Glomerular visceral epithelial cell (primary cell): Measurements from ENCODE around the gene GALNT7.

ENCODE experiments used
- DNase-seq: peaks from one replicate; pipeline ENCODE4 v3.0.0-alpha.2; 2016; ENCODE audit errors: extremely low spot score

GALNT7 gene

DNA sequence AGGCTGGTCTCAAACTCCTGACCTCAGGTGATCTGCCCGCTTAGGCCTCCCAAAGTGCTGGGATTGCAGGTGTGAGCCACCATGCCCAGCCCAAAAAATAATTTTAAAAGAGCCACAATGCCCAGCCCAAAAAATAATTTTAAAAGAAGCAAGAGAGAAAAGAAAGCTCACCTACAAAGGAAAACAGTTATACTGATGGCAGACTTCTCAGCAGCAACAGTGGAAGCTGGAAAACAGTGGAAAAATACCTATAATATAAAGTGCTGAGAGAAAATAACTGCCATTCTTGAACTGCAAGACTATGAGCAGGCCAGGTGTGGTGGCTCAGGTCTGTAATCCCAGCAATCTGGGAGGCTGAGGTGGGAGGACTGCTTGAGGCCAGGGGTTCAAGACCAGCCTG, 178.9 kb downstream of the GALNT7 start:
- DNase-seq: no peak

DNA sequence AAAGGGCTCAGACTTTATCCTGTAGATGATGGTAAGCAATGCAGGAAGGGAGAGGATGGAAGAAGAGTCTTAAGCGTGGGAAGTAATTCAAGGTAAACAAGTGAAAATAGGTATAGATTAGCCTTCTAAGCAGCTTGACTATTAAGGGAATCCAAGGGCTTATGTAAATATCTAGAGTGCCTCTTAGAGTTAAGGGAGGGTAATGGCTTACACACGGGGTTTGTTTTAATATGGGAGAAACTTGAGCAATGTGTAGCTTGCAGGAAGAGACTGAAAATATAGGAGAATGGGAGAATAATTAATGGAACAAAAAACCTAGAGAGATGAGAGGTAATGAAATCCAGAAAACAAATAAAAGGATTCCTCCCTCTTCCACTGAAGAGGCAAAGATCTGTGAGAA, 189.3 kb downstream of the GALNT7 start:
- DNase-seq: no peak

DNA sequence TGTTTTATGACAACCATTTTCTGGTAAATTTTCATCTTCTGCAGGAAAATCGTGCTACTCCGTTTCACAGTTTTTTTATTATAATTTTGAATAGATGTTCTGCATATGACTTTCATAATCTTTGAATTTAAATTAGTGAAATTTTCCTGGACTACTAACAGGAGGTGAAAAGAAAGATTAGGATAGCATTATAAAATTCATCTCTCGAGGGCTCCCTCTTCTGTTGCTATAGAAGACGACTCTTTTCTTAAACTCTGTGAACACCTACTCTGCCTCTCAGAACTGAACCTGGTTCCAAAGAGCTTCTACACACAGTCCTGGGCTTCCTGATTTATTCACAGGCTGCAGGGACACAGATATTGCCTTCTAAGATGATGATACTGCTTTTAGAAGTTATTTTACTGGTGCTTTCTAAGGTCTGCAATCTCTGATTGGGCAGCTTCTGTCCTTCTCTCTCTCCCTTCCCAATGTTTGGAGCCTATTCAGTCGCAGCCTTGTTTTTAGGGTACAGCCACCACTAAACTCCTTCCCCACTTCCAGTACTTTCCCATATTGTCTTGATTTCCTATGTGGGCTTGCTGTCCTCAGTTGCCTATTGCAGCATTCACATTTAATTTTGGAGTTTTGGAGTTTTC, 192.1 kb downstream of the GALNT7 start:
- peak; percentile 16 for DNase-seq

DNA sequence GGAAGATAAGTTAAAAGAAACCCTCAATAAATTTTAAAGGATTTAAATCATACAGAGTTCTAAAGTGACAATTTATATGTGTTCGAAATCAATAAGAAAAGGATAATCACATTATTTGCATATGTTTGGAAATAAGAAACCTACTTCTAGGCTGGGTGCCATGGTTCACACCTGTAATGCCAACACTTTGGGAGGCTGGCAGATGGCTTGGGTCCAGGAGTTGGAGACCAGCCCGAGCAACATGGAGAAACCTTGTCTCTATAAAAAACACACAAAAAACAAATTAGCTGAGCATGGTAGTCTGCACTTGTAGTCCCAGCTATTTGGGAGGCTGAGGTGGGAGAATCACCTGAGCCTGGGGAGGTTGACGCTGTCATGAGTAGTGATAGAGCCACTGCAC, 194.1 kb downstream of the GALNT7 start:
- DNase-seq: no peak

DNA sequence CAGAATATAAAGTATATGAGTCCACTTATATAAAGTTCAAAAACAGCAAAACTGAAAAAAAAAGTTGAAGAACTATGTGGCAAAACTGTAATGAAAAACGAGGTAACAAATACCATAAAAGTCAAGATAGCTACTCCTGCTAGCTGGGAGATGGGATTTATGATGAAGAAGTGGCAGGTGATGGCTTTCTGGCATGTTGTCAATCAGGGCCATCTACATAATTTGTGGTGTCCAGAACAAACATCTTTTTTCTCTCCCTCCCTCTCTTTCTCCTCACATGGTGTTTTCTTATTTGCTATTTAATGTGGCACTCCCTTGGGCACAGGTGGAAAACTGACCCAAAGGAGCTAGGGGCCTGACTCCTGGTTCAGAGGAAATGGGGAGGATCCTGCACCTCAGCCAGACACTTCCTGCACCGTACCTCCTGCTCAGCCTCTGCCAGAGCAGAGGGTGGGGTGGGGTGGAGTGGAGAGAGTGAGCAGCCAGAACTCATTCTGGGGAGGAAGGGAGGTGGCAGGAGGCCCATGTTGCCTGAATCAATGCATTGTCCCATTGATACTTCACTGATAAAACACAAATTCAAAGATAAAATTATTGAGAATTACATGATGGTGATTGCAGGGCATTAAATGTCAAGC, 196.9 kb downstream of the GALNT7 start:
- no peak for DNase-seq

DNA sequence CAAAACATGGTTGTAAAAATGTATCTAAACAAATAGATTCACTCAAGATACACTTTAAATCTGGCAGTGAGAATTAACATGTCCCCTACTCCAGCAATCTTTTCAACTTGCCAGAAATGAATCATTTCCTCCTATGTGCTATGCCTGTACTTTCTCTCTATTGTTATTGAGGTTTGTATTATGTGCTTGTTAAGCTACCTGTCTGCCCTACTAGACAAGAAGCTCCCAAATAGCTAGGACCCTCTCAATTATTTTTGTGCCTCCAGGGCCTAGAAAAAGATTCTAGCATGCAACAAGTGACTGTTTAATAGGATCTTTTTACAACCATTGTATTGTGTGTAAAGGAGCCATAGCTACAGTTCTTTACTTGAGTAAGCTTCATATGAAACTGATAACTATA, 198.7 kb downstream of the GALNT7 start:
- DNase-seq: peak; percentile 16

DNA sequence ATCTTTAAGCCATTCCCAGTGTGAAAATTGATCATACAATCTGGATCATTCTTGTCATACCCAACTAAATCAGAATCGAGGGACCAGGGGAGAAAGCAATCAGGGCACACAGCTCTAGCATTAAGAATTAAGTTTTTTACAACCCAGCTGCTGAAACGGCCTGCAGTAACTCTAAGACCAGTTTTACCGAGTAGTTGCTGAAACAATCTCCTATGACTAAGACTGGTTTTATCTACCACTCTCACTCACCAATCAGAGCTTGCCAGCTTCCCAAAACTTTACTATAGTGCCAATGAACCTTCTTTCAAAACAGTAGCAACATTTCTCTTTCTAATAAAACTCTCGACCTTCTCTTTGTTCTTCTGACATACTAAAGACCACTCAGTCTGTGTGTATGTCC, 199.3 kb downstream of the GALNT7 start:
- DNase-seq: peak; percentile 11

DNA sequence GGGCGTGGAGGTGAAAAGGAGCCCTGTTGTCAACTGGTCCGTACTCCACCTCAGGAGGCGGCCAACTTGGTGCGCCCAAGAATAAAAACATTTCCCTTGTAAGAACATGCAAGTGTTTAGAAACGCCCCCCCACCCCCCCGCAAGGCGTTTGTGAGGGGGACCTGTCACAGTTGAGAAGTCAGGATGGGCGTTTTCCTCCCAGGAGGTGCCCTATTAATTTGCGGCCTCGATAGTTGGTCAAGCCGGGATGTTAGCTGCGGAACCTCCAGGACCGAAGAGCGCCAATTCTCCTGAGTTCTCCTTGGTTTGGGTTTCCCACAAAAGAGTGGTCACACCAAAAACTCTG, 201.5 kb downstream of the GALNT7 start:
- DNase-seq: no peak

DNA sequence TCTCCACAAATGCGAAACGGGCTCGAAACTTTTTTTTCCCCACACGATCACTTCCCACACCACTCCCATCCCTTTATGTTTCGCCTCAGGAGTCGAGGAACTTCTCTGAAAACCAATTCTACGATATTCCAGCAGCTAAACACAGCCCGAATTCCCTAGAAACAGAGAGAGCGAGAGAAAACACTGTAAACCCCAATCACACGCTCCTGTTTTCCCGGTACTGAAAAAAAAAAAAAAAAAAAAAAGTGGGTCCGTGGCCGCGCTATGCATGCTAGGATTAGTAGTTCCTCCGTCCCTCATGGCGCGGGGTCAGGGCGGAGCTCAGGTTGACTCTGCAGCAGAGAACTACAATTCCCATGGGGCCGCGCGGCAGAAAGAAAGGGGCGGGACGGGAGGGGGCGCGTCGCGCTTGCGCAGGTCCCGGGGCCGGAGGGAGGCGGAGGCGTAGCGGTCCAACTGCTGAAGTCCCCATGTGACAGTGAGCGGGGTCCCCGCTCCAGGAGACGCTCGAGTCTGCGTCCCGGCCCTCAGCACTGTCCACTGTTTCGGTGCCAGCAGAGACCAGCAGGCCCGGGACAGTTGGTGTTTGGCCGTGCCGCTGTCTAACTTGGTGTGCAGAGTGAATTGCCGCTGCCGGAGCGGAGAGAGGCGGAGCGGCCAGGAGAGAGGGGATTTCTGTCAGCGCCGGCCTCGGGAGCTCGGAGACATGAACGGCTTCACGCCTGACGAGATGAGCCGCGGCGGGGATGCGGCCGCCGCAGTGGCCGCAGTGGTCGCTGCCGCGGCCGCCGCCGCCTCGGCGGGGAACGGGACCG, 202.1 kb downstream of the GALNT7 start, which contains the start of gene SAP30:
Gene SAP30 (plus strand): TSS at position 478 of the 815 bp plus-strand sequence. CDS start 229 bp downstream, at position 707.
- peak; percentile 99 for DNase-seq

DNA sequence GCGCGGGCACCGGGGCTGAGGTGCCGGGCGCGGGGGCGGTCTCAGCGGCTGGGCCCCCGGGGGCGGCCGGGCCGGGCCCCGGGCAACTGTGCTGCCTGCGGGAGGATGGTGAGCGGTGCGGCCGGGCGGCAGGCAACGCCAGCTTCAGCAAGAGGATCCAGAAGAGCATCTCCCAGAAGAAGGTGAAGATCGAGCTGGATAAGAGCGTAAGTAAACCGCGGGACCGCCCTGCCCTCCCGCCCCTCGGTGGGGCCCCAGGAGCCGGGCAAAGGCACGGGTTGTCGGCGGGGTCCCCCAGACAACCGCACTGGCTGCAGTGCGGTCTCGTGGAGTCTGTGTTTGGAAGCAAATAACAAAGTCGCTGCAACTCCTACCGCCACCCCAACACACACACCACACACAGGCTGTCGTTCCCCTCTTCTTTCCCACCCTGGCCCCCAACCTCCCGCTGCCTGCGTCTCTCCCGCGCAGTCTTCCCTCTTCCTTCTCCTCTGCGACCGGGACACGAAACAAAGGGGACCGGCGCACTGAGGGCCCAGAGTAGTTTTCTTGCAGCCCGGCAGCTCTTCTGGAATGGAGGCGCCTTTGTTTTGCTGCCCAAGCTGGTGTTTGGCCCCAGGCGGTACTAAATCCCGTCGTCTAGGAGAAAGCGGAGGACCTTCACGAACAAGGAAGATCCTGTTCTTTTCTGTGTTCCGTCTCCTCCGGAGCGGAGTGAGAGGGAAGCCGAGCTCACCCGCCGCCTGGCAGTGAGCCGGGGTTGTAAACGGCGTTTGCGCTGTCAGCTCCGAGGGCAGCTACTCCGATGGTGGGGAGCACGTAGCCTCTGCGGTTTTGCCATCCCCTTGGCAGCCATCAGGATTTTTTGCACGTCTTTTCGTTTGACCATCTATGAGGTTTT, 202.9 kb downstream of the GALNT7 start:
- peak; percentile 77 for DNase-seq
